Neural progenitor cell (in vitro differentiated cells): ENCODE data around the gene MCUR1. TPM values are rescaled to one million over a fixed set of nuclear protein-coding genes. Genes with fewer than 3 reads are reported as not detected.
"Not testable (repeated sequence)": the region's sequence is repeated elsewhere in the genome, so short reads cannot be mapped to it uniquely, and the experiment has no call there.

Source experiments
- DNase-seq: peaks from one replicate; pipeline ENCODE4 v3.0.0-alpha.2; 2016; ENCODE audit warnings: low spot score
- H2AFZ ChIP-seq: fragments of 200-600 bp; sonication (generic); replicated peaks from 2 replicates; pipeline ENCODE4 v1.6.1; 2016; ENCODE audit warnings: antibody characterized with exemption
- H3F3A ChIP-seq: fragments of 200-600 bp; sonication (generic); 2 replicates; pipeline ENCODE4 v1.6.1; 2016; ENCODE audit warnings: antibody characterized with exemption, low read depth
- H3K27ac ChIP-seq: fragments of 200-600 bp; sonication (generic); 2 replicates; pipeline ENCODE4 v1.5.1; 2016; ENCODE audit warnings: mild to moderate bottlenecking
- H3K27me3 ChIP-seq: fragments of 200-600 bp; sonication (generic); 2 replicates; pipeline ENCODE4 v1.6.1; 2016; ENCODE audit warnings: mild to moderate bottlenecking, moderate library complexity
- H3K36me3 ChIP-seq: fragments of 200-600 bp; sonication (generic); 2 replicates; pipeline ENCODE4 v1.5.1; 2016
- H3K4me1 ChIP-seq: fragments of 200-600 bp; sonication (generic); 2 replicates; pipeline ENCODE4 v1.6.1; 2016; ENCODE audit warnings: mixed run types
- H3K4me2 ChIP-seq: fragments of 200-600 bp; sonication (generic); 2 replicates; pipeline ENCODE4 v1.6.1; 2016
- H3K4me3 ChIP-seq: fragments of 200-600 bp; sonication (generic); 2 replicates; pipeline ENCODE4 v1.5.1; 2016
- H3K79me2 ChIP-seq: fragments of 200-600 bp; sonication (generic); 2 replicates; pipeline ENCODE4 v1.6.1; 2016; ENCODE audit warnings: low read depth
- H3K9ac ChIP-seq: fragments of 200-600 bp; sonication (generic); 2 replicates; pipeline ENCODE4 v1.6.1; 2016
- H3K9me3 ChIP-seq: fragments of 200-600 bp; sonication (generic); 2 replicates; pipeline ENCODE4 v1.5.1; 2016; ENCODE audit warnings: low read depth
- H4K20me1 ChIP-seq: fragments of 200-600 bp; sonication (generic); 2 replicates; pipeline ENCODE4 v1.6.1; 2016; ENCODE audit warnings: low read depth
- H3K27ac Mint-ChIP-seq: 3 replicates; pipeline ENCODE4 v1.8.0; 2021; ENCODE audit warnings: mixed read lengths
- H3K27me3 Mint-ChIP-seq: 2 replicates; pipeline ENCODE4 v1.8.0; 2022; ENCODE audit warnings: low read depth, mild to moderate bottlenecking, inconsistent platforms, moderate library complexity, mixed read lengths; ENCODE audit not compliant: insufficient read depth
- H3K36me3 Mint-ChIP-seq: 3 replicates; pipeline ENCODE4 v1.8.0; 2021; ENCODE audit warnings: mixed read lengths
- H3K4me1 Mint-ChIP-seq: 3 replicates; pipeline ENCODE4 v1.8.0; 2021; ENCODE audit warnings: mixed read lengths
- H3K4me3 Mint-ChIP-seq: 3 replicates; pipeline ENCODE4 v1.8.0; 2021; ENCODE audit warnings: mild to moderate bottlenecking, moderate library complexity, mixed read lengths
- H3K9me3 Mint-ChIP-seq: 3 replicates; pipeline ENCODE4 v1.8.0; 2020; ENCODE audit warnings: mixed read lengths
- EZH2 ChIP-seq: fragments of 200-600 bp; sonication (generic); IDR thresholded peaks from 2 replicates; pipeline ENCODE4 v1.6.1; 2017; ENCODE audit warnings: antibody characterized with exemption, mild to moderate bottlenecking, moderate library complexity
- EZH2phosphoT487 ChIP-seq: fragments of 200-600 bp; sonication (generic); IDR thresholded peaks from 2 replicates; pipeline ENCODE4 v1.6.1; 2017; ENCODE audit warnings: antibody characterized with exemption
- total RNA-seq: library from RNA; depleted of rRNA; stranded (reverse); fragments of >200 nt; gene quantifications from 2 replicates; pipeline ENCODE4 v1.2.3, GENCODE V29; 2015; ENCODE audit warnings: low replicate concordance
- TF ChIP-seq, protein P1 (sequence below): fragments of 200-600 bp; sonication (generic); IDR thresholded peaks from 2 replicates; pipeline ENCODE4 v1.5.1; 2017; ENCODE audit warnings: antibody characterized with exemption, mild to moderate bottlenecking

Gene MCUR1
- total RNA-seq, 1 donor from 2014 or later = 16.2 TPM

DNA sequence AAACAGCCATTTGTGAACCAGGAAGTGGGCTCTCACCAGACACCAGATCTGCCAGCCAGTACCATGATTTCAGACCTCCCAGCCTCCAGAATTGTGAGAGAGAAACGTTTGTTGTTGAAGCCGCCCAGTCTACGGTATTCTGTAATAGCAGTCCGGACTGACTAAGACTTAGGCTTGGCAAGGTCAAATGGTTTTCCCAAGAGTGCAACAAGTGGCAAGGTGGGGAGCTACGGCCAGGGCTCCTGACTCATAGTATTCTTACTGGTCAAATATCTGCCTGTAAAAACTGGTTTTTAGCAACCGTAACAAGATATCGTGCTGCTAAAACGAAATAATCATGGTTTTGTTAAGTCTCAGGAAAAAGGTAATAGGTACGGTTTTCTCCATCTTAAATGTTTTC is 37.8 kb downstream of the MCUR1 start:
- Histone ChIP-seq H3K27ac (no peak overlapping the region), H3K9me3 (no peaks in the 10 kb centered on the region), H2AFZ (no peak overlapping the region), H3K79me2 (no peaks in the 10 kb centered on the region), H3K27me3 (no peaks in the 10 kb centered on the region), H3K4me2 (no peak overlapping the region), H3K4me3 (no peak overlapping the region), H3K4me1 (no peaks in the 10 kb centered on the region), H3F3A (no peaks in the 10 kb centered on the region), H3K36me3 (no peaks in the 10 kb centered on the region), H3K9ac (no peak overlapping the region), H4K20me1 (no peaks in the 10 kb centered on the region)
- Mint-ChIP-seq H3K4me3 (no peak overlapping the region), H3K36me3 (no peaks in the 10 kb centered on the region), H3K27me3 (peaks cover 3% of the 10 kb centered on the region), H3K27ac (no peak overlapping the region), H3K4me1 (no peaks in the 10 kb centered on the region), H3K9me3 (peaks cover 5% of the 10 kb centered on the region)
- DNase-seq = no peak
- TF ChIP-seq EZH2 (no peak), EZH2phosphoT487 (no peak)
- TF ChIP-seq, protein P1, sequence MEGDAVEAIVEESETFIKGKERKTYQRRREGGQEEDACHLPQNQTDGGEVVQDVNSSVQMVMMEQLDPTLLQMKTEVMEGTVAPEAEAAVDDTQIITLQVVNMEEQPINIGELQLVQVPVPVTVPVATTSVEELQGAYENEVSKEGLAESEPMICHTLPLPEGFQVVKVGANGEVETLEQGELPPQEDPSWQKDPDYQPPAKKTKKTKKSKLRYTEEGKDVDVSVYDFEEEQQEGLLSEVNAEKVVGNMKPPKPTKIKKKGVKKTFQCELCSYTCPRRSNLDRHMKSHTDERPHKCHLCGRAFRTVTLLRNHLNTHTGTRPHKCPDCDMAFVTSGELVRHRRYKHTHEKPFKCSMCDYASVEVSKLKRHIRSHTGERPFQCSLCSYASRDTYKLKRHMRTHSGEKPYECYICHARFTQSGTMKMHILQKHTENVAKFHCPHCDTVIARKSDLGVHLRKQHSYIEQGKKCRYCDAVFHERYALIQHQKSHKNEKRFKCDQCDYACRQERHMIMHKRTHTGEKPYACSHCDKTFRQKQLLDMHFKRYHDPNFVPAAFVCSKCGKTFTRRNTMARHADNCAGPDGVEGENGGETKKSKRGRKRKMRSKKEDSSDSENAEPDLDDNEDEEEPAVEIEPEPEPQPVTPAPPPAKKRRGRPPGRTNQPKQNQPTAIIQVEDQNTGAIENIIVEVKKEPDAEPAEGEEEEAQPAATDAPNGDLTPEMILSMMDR = no peak

DNA sequence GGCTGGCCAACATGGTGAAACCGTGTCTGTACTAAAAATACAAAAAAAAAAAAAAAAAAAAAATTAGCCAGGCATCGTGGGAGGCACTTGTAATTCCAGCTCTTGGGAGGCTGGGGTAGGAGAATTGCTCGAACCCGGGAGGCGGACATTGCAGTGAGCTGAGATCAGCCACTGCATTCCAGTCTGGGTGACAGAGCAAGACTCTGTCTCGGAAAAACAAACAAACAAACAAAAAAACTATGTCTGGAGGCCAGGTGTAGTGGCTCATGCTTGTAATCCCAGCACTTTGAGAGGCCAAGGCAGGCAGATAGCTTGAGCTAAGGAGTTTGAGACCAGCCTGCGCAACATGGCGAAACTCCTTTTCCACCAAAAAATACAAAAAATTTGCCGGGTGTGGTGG is 38.9 kb downstream of the MCUR1 start:
- not testable (repeated sequence) for DNase-seq, H3K27ac Mint-ChIP-seq, H3K4me2 ChIP-seq, H3K9me3 Mint-ChIP-seq, H3K9ac ChIP-seq, H3K9me3 ChIP-seq, H2AFZ ChIP-seq, H4K20me1 ChIP-seq, H3K36me3 ChIP-seq, H3K4me1 ChIP-seq, H3K4me3 ChIP-seq, H3K27ac ChIP-seq, H3K36me3 Mint-ChIP-seq, H3K4me1 Mint-ChIP-seq, H3K4me3 Mint-ChIP-seq, H3K27me3 ChIP-seq, H3K79me2 ChIP-seq, H3F3A ChIP-seq, H3K27me3 Mint-ChIP-seq

DNA sequence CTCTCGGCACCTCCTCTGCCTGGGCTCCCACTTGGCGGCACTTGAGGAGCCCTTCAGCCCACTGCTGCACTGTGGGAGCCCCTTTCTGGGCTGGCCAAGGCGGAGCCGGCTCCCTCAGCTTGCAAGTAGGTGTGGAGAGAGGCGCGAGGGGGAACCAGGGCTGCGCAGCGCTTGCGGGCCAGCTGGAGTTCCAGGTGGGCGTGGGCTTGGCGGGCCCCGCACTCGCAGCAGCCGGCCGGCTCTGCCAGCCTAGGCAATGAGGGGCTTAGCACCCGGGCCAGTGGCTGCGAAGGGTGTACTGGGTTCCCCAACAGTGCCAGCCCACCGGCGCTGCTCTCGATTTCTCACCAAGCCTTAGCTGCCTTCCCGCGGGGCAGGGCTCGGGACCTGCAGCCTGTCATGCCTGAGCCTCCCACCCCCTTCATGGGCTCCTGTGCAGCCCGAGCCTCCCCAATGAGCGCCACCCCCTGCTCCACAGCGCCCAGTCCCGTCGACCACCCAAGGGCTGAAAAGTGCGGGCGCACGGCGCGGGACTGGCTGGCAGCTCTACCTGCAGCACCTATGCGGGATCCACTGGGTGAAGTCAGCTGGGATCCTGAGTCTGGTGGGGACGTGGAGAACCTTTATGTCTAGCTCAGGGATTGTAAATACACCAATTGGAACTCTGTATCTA is 41.9 kb downstream of the MCUR1 start:
- H3K27me3 Mint-ChIP-seq, H3K9me3 Mint-ChIP-seq: not testable (repeated sequence)

DNA sequence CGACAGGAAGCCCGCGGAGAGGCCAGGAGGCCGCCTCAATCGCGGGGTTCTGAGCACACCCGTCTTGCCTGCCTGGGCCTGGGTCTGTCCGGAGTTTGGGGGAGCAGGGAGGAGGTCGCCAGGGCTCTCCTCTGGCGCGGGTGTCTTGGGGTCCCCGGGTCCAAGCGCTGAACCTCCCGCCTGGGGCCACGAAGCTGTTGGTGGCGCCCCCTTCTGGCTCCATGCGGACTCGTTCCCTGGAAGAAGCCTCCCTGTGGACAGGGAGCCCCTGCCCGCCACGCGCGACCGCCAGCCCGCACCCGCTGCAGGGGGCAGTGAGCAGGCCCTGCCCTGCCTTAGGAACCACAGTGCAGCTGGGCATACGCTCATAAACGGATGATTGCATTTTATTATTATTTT is 44.7 kb downstream of the MCUR1 start:
- Mint-ChIP-seq H3K36me3 (no peaks in the 10 kb centered on the region), H3K27me3 (no peaks in the 10 kb centered on the region)

More for the DNA sequence above, 41.9 kb downstream of the MCUR1 start:
- H3K4me1 Mint-ChIP-seq, H3K27ac ChIP-seq, DNase-seq, H3K79me2 ChIP-seq, H3K4me3 ChIP-seq, H3K4me2 ChIP-seq, H3K9ac ChIP-seq, H3K9me3 ChIP-seq, H3K27me3 ChIP-seq, H3F3A ChIP-seq, H3K4me1 ChIP-seq, H3K36me3 ChIP-seq, H3K4me3 Mint-ChIP-seq, H3K36me3 Mint-ChIP-seq, H2AFZ ChIP-seq, H3K27ac Mint-ChIP-seq, H4K20me1 ChIP-seq: not testable (repeated sequence)

More for the DNA sequence above, 44.7 kb downstream of the MCUR1 start:
- Histone ChIP-seq H3K4me2 (no peak overlapping the region), H4K20me1 (no peaks in the 10 kb centered on the region), H3K4me3 (no peak overlapping the region), H3K4me1 (no peaks in the 10 kb centered on the region), H3K27me3 (no peaks in the 10 kb centered on the region), H3K79me2 (no peaks in the 10 kb centered on the region), H3K27ac (no peak overlapping the region), H3K36me3 (no peaks in the 10 kb centered on the region), H3K9ac (no peak overlapping the region), H3F3A (no peaks in the 10 kb centered on the region), H3K9me3 (no peaks in the 10 kb centered on the region), H2AFZ (no peak overlapping the region)
- DNase-seq = no peak
- Mint-ChIP-seq H3K9me3 (peaks cover 6% of the 10 kb centered on the region), H3K27ac (no peak overlapping the region), H3K4me1 (peaks cover 18% of the 10 kb centered on the region), H3K4me3 (no peak overlapping the region)
- TF ChIP-seq EZH2phosphoT487 = no peak
- TF ChIP-seq, protein P1 = peak; percentile 19
- no peak for TF ChIP-seq EZH2
